ENCODE data around the gene KCNA3. TPM values are rescaled to one million over a fixed set of nuclear protein-coding genes. Genes with fewer than 3 reads are reported as not detected.

The KCNA3 gene
- total and polyA plus RNA-seq, 2 of the 8 experiments (the other 6 are each of a cell fraction or from before 2014, with no cell fraction given) = 0.95 to 1.1 TPM

- TF ChIP-seq SIN3A (conservative IDR thresholded peaks at IDR 0.05 in 1 of 2, IDR thresholded peaks at IDR 0.05 in 1 of 2; ENCODE audit: low read depth in 1 of 2, low read length in 2 of 2) (no peak), MAX (IDR thresholded peaks at IDR 0.05) (no peak), CTBP2 (IDR thresholded peaks at IDR 0.05; ENCODE audit: borderline replicate concordance, insufficient read depth, insufficient read length, low read length) (no peak), CHD7 (IDR thresholded peaks at IDR 0.05; ENCODE audit: insufficient replicate concordance, low read length) (no peak), RAD21 (IDR thresholded peaks at IDR 0.05 in 1 of 2, conservative IDR thresholded peaks at IDR 0.05 in 1 of 2; ENCODE audit: low read depth in 2 of 2, low read length in 2 of 2) (no peak), JUND (IDR thresholded peaks at IDR 0.05; ENCODE audit: low read length) (no peak)
Measured at GRCh38 chr1:110719908-110720307, 45.2 kb upstream of the KCNA3 start (continued).
